Fibroblast of lung (primary cell): Measurements from ENCODE around the gene MAPKAPK5. TPM values are rescaled to one million over a fixed set of nuclear protein-coding genes. Genes with fewer than 3 reads are reported as not detected.

Experiments
- DNase-seq, 2 donors: peaks; one replicate each; pipeline versions ENCODE4 v3.0.0 to v3.0.0-alpha.2; 2010; ENCODE audit warnings: low read depth in 2 of 2
- H2AFZ ChIP-seq: 2 replicates; pipeline ENCODE4 v1.5.1; 2012; ENCODE audit warnings: low read length, control low read depth, inconsistent platforms
- H3K27ac ChIP-seq: 2 replicates; pipeline ENCODE4 v1.5.1; 2011; ENCODE audit warnings: low read length, control low read depth; ENCODE audit not compliant: insufficient read depth
- H3K27me3 ChIP-seq: 2 replicates; pipeline ENCODE4 v1.5.1; 2011; ENCODE audit warnings: mild to moderate bottlenecking, low read length; ENCODE audit not compliant: control insufficient read depth, insufficient read depth
- H3K36me3 ChIP-seq: 2 replicates; pipeline ENCODE4 v1.5.1; 2011; ENCODE audit warnings: low read length; ENCODE audit not compliant: control insufficient read depth, insufficient read depth
- H3K4me1 ChIP-seq: 2 replicates; pipeline ENCODE4 v1.5.1; 2011; ENCODE audit warnings: low read length; ENCODE audit not compliant: control insufficient read depth, insufficient read depth; ENCODE audit errors: extremely low read depth
- H3K4me2 ChIP-seq: 2 replicates; pipeline ENCODE4 v1.5.1; 2011; ENCODE audit warnings: low read length, control low read depth; ENCODE audit not compliant: insufficient read depth; ENCODE audit errors: extremely low read depth
- H3K4me3 ChIP-seq, 4 experiments: fragments of 200-600 bp in 1 of 4; sonication (generic) in 1 of 4; replicated peaks in 1 of 4; 2 replicates each; pipeline ENCODE4 v1.5.1; 2011 to 2016; ENCODE audit warnings: low read length in 4 of 4, low read depth in 3 of 4, mild to moderate bottlenecking in 3 of 4, control low read depth in 2 of 4, inconsistent platforms in 1 of 4, mixed read lengths in 1 of 4; ENCODE audit not compliant: insufficient read depth in 1 of 4; ENCODE audit errors: control extremely low read depth in 1 of 4
- H3K79me2 ChIP-seq: 2 replicates; pipeline ENCODE4 v1.5.1; 2012; ENCODE audit warnings: mild to moderate bottlenecking, low read length, inconsistent platforms; ENCODE audit not compliant: control insufficient read depth, insufficient read depth
- H3K9ac ChIP-seq: 2 replicates; pipeline ENCODE4 v1.5.1; 2011; ENCODE audit warnings: mild to moderate bottlenecking, low read length, control low read depth; ENCODE audit not compliant: insufficient read depth
- H3K9me3 ChIP-seq: 2 replicates; pipeline ENCODE4 v1.5.1; 2012; ENCODE audit warnings: low read depth, low read length; ENCODE audit not compliant: control insufficient read depth, insufficient read depth
- H4K20me1 ChIP-seq: 2 replicates; pipeline ENCODE4 v1.5.1; 2011; ENCODE audit warnings: low read length; ENCODE audit not compliant: control insufficient read depth, insufficient read depth; ENCODE audit errors: extremely low read depth
- EZH2 ChIP-seq: IDR thresholded peaks from 2 replicates; pipeline ENCODE4 v1.5.1; 2012; ENCODE audit warnings: low read length, control low read depth, mild to moderate bottlenecking; ENCODE audit errors: missing control alignments
- polyA plus RNA-seq, 2 donors: library from polyadenylated mRNA; depleted of rRNA in 1 of 2; stranded (reverse) in 1 of 2; unstranded in 1 of 2; fragments of >200 nt; gene quantifications; 2 replicates each; pipeline ENCODE4 v1.2.1, GENCODE V29; 2011 to 2012; ENCODE audit warnings: missing spikeins in 1 of 2
- total RNA-seq: library from RNA; depleted of rRNA; stranded (reverse); fragments of >200 nt; gene quantifications from 2 replicates; pipeline ENCODE4 v1.2.1, GENCODE V29; 2014
- TF ChIP-seq, protein P1 (sequence below), 2 donors: IDR thresholded peaks in 1 of 2; conservative IDR thresholded peaks in 1 of 2; 1 replicate in 1 of 2; 2 replicates in 1 of 2; pipeline ENCODE4 v1.5.1; 2011 to 2012; ENCODE audit warnings: low read length in 2 of 2, control low read depth in 1 of 2, inconsistent platforms in 1 of 2, low read depth in 1 of 2, mild to moderate bottlenecking in 1 of 2

Gene MAPKAPK5
- total and polyA plus RNA-seq, 2 donors (not counting 1 experiment from before 2014, with no cell fraction given) = 26.8 to 34.6 TPM

DNA sequence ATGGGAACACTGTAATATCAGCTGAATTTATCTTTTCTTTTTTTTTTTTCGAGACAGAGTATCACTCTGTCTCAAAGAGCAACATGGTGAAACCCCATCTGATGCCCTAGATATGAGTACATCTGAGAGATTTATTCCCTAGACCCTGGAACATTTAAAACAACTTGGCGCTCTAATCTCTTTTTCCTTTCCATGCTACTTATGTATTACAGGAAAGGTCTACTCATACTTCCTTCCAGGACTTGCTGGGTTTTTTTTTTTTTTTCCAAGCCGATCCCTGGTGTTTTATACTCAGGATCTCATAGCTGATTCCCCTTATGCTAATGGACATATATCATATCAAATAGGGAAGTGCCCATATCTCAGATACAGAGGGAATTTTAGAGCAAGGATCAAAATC, 83.1 kb downstream of the MAPKAPK5 start:
- DNase-seq = no peak
- Histone ChIP-seq H4K20me1 (no peaks in the 10 kb centered on the region), H3K4me3 (no peak overlapping the region), H3K9ac (no peak overlapping the region), H3K79me2 (no peaks in the 10 kb centered on the region), H3K9me3 (no peaks in the 10 kb centered on the region), H3K27ac (no peak overlapping the region), H3K4me2 (no peak overlapping the region), H3K27me3 (no peaks in the 10 kb centered on the region), H3K36me3 (no peaks in the 10 kb centered on the region), H2AFZ (no peak overlapping the region), H3K4me1 (no peaks in the 10 kb centered on the region)
- TF ChIP-seq EZH2 = no peak
- TF ChIP-seq, protein P1, sequence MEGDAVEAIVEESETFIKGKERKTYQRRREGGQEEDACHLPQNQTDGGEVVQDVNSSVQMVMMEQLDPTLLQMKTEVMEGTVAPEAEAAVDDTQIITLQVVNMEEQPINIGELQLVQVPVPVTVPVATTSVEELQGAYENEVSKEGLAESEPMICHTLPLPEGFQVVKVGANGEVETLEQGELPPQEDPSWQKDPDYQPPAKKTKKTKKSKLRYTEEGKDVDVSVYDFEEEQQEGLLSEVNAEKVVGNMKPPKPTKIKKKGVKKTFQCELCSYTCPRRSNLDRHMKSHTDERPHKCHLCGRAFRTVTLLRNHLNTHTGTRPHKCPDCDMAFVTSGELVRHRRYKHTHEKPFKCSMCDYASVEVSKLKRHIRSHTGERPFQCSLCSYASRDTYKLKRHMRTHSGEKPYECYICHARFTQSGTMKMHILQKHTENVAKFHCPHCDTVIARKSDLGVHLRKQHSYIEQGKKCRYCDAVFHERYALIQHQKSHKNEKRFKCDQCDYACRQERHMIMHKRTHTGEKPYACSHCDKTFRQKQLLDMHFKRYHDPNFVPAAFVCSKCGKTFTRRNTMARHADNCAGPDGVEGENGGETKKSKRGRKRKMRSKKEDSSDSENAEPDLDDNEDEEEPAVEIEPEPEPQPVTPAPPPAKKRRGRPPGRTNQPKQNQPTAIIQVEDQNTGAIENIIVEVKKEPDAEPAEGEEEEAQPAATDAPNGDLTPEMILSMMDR (conservative IDR thresholded peaks at IDR 0.05 in 1 of 2, IDR thresholded peaks at IDR 0.05 in 1 of 2; ENCODE audit: low read depth in 1 of 2, low read length in 2 of 2) = no peak

DNA sequence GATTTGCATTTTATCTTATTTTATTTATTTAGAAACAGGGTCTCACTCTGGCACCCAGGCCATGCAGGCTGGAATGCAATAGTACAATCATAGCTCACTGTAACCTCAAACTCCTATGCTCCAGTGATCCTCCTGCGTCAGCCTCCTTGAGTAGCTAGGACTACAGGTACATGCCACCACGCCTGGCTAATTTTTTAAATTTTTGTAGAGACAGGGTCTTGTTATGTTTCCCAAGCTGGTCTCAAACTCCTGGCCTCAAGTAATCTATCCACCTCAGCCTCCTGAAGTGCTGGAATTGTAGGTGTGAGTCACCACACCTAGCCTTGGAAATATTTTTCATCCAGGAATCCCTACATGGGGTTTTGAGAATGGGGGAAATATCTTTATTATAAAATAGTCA, 84.6 kb downstream of the MAPKAPK5 start:
- H3K36me3 ChIP-seq = no peaks in the 10 kb centered on the region

DNA sequence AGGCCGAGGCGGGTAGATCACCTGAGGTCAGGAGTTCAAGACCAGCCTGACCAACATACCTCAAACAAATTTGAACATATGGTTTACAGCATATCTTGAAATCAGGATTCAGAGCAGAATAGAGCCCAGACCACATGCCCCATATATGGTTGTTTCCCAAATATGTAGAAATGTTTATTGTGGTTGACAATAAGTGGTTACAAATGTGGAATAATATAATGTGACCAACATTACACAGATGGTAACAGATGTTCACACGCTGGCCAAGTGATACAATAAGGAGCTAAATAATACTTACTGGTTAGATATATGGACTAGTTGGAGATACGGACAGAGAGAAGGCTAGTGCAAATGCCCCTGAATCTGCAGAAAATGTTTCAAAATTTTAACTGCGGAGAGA, 85.3 kb downstream of the MAPKAPK5 start:
- no peaks in the 10 kb centered on the region for H3K27me3 ChIP-seq
- H4K20me1 ChIP-seq = no peaks in the 10 kb centered on the region
- no peak overlapping the region for H3K4me2 ChIP-seq
- H3K36me3 ChIP-seq = no peaks in the 10 kb centered on the region
- H3K4me3 ChIP-seq = no peak overlapping the region
- H3K4me1 ChIP-seq = no peaks in the 10 kb centered on the region
- no peak overlapping the region for H3K9ac ChIP-seq
- no peaks in the 10 kb centered on the region for H3K79me2 ChIP-seq
- H3K9me3 ChIP-seq = no peaks in the 10 kb centered on the region
- H2AFZ ChIP-seq = no peak overlapping the region
- no peak overlapping the region for H3K27ac ChIP-seq
- no peak for TF ChIP-seq EZH2
- TF ChIP-seq, protein P1 (conservative IDR thresholded peaks at IDR 0.05 in 1 of 2, IDR thresholded peaks at IDR 0.05 in 1 of 2; ENCODE audit: low read depth in 1 of 2, low read length in 2 of 2) = no peak
- DNase-seq = no peak

More for the DNA sequence above, 84.6 kb downstream of the MAPKAPK5 start:
- no peak for TF ChIP-seq EZH2
- TF ChIP-seq, protein P1 (conservative IDR thresholded peaks at IDR 0.05 in 1 of 2, IDR thresholded peaks at IDR 0.05 in 1 of 2; ENCODE audit: low read depth in 1 of 2, low read length in 2 of 2) = no peak
- H3K4me1 ChIP-seq = no peaks in the 10 kb centered on the region
- no peak overlapping the region for H3K4me2 ChIP-seq
- no peaks in the 10 kb centered on the region for H3K79me2 ChIP-seq
- H3K27me3 ChIP-seq = no peaks in the 10 kb centered on the region
- H2AFZ ChIP-seq = no peak overlapping the region
- no peaks in the 10 kb centered on the region for H3K9me3 ChIP-seq
- H4K20me1 ChIP-seq = no peaks in the 10 kb centered on the region
- DNase-seq = no peak
- H3K4me3 ChIP-seq = no peak overlapping the region
- H3K27ac ChIP-seq = no peak overlapping the region
- H3K9ac ChIP-seq = no peak overlapping the region
